Right renal cortex interstitium (tissue), 3 donors: ENCODE results near the gene MCRIP2. TPM values are rescaled to one million over a fixed set of nuclear protein-coding genes. Genes with fewer than 3 reads are reported as not detected.

Source experiments
- DNase-seq, 3 donors: peaks; one replicate each; pipeline ENCODE4 v3.0.0-alpha.2; 2013; ENCODE audit warnings: low read depth in 3 of 3, low spot score in 2 of 3
- polyA plus RNA-seq, 3 donors: library from polyadenylated mRNA; unstranded; fragments of 120-200 nt; gene quantifications; one replicate each; pipeline ENCODE4 v1.2.1, GENCODE V29; 2013; ENCODE audit not compliant: insufficient read length in 3 of 3

Gene MCRIP2
- polyA plus RNA-seq, 3 donors = 11.1 to 15.5 (median 12.5) TPM

DNA sequence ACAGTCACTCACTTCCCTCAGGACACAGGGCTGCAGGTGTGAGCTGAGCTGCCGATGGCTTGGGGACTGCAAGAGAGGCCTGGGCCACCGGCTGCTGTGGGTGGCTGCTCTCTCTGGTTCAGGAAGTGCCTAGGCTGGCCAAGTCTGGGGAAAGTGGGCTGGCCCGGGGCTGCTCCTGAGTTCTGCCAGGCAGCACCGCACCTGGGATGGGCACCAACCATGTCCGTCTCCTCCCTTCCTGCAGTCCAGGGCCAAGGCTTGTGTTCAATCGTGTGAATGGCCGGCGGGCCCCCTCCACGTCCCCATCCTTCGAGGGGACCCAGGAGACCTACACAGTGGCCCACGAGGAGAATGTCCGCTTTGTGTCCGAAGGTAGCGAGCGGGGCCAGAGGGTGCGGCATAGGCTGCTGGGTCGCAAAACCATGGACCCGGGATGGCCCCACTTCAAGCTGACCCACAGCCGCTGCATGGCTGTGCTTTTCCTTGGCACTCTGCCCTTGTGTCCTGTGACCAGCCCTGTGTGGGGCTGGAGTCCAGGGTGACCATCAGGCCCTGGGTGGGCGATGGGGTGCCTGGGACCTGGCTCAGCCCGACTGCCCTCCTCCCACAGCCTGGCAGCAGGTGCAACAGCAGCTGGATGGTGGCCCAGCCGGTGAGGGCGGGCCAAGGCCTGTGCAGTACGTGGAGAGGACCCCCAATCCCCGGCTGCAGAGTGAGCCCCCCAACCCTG is 5.7 kb downstream of the MCRIP2 start:
- DNase-seq = no peak

- no peak for DNase-seq
Observed at GRCh38 chr16:648071-648780, 6.6 kb downstream of the MCRIP2 start.

DNA sequence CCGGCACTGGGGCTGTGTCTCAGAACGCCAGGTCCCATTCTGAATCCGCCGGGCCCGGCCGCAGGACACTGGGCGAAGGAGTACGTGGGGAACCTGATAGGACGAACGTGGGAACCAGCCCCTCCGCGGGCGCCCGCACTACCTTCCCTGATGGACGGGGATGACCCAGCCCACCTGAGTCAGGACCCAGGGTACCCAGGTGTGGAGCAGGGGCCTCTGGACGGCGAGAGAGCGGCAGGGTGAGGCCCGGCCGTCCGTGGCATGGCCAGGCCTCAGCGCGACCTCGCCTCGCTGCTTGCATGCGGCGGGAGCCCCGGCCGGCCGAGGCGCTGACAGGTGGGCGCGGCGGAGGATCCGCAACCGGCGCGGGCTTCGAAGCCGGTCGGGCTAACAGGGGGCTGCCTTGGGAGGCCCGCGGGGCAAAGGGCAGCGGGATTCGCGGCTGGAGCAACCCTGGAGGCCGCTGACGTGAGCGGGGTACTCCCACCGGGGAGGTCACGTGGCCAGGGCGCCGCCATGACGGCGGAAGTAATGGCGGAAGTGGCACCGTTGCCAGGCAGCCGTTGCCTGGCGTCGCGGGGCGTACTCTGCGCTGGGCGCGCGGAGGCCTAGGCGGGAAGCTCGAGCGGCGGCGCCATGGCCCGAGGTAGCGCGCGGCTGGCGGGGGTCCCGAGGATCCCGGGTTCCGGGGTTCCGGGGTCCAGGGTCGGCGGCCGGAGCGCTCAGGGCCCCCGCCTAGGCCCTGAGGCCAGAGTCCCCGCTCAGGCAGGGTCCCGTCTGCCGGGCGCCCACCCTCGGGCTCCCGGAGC is 7.4 kb downstream of the MCRIP2 start, which contains the start of gene WDR90:
Gene WDR90 (plus strand): TSS at position 585 of the 809 bp plus-strand sequence. CDS start 52 bp downstream, at position 637.
- DNase-seq = peak; percentile 68 to 80 (median 74)

DNA sequence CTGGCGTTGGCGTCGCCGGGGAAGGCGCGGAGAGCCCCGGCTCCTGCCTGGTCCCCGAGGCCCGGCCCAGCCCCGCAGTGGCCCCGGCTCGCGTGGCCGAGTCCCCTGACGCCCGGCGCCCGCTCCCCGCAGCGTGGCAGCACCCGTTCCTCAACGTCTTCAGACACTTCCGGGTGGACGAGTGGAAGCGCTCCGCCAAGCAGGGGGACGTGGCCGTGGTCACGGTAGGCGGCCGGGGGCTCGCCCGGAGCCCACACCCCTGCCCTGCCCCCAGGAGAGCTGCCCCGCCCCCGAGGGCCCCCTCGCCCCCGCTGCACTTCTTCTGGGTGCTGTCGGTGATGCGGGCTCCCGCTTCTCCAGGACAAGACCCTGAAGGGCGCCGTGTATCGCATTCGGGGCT is 8.0 kb downstream of the MCRIP2 start:
- DNase-seq = no peak

DNA sequence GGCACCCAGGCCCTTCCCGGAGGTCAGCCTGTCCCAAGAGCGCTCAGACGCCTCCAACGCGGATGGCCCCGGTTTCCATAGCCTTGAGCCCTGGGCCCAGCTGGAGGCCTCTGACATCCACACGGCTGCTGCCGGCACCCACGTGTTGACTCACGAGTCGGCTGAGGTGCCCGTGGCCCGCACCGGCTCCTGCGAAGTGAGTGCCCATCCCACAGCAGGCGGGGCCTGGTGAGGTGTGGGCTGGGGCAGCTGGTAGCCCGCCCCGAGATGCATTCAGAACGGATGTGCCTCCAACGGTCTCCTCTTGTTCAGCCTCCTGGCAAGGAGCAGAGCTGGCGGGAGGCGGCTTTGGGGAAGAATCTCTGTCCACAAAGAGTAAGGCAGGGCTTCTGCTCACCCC is 10.2 kb downstream of the MCRIP2 start:
- no peak for DNase-seq

DNA sequence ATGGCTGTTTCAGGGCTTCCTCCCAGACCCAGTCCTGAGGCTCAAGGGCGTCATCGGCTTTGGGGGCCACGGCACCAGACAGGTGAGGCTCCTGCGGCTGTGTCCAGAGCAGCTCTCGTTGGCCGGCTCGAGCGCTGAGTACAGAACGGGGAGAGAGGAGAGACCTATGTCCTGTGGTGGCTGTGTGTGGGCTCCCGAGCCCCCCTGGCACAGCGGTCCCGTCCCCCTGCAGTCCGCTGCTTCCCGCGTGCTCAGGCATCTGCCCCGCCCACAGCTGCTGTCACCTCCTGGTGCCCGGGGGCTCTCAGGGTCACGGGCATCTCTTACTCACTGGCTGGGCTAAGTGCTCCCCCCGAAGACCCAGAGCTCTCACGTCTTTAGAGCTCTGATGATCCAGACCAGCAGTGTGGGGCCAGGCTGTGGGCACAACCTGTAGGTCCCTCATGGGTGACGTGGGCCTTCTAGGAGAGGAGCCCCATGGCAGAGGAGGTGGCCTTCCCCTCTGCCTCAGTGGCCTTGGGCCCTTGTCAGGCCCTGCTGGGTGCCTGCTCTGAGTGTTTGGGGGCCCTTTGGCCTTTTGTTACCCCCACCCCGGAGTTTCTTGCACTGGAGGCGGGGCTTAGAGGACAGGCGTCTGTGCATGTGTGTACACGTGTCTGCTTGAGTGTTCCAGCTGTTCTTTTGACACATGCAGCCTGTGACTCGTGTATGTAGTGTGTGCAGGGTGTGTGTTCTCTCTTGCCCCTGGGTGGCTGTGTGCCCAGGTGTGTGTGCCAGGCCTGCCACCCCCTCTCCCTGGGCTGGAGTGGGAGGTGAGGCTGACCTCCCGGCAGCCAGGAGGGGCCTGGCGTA is 11.1 kb downstream of the MCRIP2 start:
- no peak for DNase-seq

DNA sequence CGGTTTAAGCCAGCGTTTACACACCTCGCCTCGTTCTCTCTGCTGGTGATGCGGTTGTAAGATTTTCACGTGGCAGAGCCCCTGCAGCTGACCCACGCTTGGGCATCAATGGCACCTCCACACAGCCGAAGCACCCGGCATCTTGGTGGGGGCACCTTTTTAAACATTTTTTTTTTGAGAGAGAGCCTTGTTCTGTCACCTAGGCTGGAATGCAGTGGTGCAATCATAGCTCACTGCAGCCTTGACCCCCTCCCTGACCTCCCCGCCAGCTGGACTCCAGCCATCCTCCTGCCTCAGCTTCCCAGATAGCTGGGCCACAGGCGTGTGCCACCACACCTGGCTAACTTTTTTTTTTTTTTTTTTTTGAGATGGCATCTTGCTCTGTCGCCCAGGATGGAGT is 12.4 kb downstream of the MCRIP2 start:
- DNase-seq = no peak

DNA sequence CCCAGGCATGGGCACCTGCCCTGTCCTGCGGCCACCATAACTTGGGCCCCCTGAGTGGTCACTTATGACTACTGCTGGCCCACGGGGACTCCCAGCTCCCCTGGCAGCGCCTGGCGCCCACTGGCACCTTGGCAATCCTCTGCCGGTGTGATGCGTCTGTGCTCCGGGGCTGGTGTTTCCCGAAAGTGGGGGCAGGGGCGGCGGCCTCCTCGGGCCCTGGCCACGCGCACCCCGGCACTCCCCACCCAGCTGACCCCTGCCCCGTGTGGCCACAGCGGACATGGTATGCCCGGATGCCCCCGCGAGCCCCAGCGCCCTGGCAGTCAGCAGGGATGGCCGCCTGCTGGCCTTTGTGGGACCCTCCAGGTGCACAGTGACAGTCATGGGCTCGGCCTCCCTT is 15.9 kb downstream of the MCRIP2 start:
- no peak for DNase-seq

DNA sequence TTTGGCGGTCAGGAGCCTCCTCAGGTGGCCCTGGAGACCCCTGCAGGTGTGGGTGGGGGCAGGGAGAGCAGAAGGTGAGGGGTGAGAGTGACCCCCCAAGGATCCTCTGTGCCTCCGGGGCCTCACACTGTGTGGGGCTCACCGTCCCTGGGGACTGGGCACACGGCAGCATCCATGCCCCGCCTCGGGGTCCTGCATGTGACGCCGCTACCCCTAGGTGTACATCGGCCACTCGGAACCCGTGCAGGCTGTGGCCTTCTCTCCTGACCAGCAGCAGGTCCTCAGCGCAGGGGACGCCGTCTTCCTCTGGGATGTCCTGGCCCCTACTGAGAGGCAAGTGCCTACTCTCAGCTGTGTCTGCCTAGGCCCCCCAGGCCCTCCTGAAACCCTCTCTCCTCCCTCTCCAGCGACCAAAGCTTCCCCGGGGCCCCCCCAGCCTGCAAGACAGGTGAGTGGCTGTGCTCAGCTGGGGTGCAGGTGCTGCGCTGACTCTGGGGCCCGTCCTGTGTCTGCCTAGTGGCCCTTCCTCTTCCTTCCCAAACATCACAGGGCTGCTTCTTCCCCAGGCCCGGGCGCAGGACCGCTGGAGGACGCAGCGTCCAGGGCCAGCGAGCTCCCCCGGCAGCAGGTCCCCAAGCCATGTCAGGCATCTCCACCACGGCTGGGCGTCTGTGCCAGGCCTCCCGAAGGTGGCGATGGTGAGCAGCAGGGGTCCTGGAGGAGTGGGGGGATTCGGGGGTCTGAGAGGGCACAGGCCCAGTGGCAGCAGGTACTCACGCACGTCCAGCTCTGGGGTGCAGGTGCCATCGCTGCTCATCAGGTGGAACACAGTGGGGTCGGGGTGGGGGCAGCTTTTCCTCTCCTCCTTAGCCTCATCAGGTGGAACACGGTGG is 17.3 kb downstream of the MCRIP2 start:
- no peak for DNase-seq

GRCh38 chr16:659618-660017 is 18.0 kb downstream of the MCRIP2 start:
- no peak for DNase-seq

- DNase-seq = no peak
Observed at GRCh38 chr16:660132-660458, 18.5 kb downstream of the MCRIP2 start.

GRCh38 chr16:660459-661183 is 19.0 kb downstream of the MCRIP2 start:
- no peak for DNase-seq

- DNase-seq = no peak
Observed at GRCh38 chr16:661184-661821, 19.7 kb downstream of the MCRIP2 start.

DNA sequence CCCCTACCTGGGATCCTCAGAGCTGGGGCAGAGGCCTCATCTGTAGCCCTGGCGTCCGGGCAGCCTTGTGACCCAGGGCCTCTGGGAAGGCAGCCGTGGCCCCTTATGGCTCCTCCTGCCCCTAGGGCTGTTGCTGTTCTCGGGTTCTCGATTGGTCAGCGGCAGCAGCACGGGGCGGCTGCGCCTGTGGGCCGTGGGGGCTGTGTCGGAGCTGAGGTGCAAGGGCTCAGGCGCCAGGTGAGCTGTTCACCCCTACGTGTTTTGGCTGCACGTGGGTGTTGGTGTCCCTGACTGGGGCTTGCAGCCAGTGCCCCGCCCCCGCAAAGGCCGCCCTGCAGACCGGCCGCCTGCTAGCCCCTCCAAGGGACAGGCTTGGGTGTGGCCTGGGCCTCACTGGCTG is 20.5 kb downstream of the MCRIP2 start:
- DNase-seq = no peak

- DNase-seq = no peak
Observed at GRCh38 chr16:662597-662996, 21.0 kb downstream of the MCRIP2 start.

DNA sequence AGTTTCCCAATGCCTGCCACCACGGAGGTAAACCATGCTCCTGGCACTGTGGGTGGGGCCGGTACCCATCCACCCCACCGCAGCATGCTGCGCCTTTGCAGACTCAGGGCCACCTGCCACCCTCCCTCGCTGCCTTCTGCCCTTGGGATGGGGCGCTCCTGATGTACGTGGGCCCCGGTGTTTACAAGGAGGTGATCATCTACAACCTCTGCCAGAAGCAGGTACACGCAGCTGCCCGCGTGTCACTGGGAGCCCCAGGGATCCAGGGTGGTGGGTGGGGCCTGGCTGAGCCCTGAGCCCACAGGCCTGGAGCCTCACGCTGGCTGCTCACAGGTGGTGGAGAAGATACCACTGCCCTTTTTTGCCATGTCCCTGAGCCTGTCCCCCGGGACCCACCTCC is 24.9 kb downstream of the MCRIP2 start:
- DNase-seq = no peak

DNA sequence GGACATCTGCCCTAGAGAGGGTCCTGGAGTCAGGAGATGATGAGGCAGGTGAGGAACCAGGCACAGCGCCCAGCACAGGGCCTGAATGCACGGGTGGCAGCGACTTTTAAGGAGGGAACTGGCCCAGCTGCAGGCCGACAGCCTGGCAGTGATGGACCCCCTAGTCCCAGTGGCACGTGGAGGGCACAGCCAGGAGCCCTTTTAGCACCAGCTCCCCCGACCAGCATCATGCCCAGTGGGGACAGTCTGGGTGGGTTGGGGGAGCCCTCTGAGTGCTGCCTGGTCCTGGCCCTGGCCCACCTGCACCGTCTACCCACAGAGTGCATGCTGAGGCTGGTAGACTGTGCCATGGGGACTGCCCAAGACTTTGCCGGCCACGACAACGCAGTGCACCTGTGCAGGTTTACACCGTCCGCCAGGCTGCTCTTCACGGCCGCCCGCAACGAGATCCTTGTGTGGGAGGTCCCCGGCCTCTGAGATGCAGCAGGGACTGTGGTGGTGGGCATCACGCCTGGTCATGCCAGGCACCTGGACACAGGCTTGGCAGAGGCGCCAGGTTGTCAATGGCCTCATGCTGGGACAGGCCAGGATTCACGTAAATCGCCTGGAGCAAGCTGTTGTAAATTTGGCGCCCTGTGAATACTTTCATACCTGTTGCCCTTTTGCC is 25.6 kb downstream of the MCRIP2 start:
- DNase-seq = no peak
